NOMO-1 treated with DMSO at 0.1 percent for 48 hours (cell line): ENCODE data around the gene FHL3.
"Not testable (repeated sequence)": the region's sequence is repeated elsewhere in the genome, so short reads cannot be mapped to it uniquely, and the experiment has no call there.

ENCODE experiments used
- DNase-seq: peaks from one replicate; lab custom pipeline; 2025; ENCODE audit not compliant: unreplicated experiment; lab: John Stamatoyannopoulos, UW

The FHL3 gene

GRCh38 chr1:38037221-38037939 is 32.1 kb upstream of the FHL3 start:
- DNase-seq: no peak

GRCh38 chr1:38034871-38035270 is 29.6 kb upstream of the FHL3 start:
- no peak for DNase-seq

GRCh38 chr1:38032992-38033391 is 27.7 kb upstream of the FHL3 start:
- DNase-seq: not testable (repeated sequence)

GRCh38 chr1:38031513-38031866 is 26.2 kb upstream of the FHL3 start:
- no peak for DNase-seq

DNA sequence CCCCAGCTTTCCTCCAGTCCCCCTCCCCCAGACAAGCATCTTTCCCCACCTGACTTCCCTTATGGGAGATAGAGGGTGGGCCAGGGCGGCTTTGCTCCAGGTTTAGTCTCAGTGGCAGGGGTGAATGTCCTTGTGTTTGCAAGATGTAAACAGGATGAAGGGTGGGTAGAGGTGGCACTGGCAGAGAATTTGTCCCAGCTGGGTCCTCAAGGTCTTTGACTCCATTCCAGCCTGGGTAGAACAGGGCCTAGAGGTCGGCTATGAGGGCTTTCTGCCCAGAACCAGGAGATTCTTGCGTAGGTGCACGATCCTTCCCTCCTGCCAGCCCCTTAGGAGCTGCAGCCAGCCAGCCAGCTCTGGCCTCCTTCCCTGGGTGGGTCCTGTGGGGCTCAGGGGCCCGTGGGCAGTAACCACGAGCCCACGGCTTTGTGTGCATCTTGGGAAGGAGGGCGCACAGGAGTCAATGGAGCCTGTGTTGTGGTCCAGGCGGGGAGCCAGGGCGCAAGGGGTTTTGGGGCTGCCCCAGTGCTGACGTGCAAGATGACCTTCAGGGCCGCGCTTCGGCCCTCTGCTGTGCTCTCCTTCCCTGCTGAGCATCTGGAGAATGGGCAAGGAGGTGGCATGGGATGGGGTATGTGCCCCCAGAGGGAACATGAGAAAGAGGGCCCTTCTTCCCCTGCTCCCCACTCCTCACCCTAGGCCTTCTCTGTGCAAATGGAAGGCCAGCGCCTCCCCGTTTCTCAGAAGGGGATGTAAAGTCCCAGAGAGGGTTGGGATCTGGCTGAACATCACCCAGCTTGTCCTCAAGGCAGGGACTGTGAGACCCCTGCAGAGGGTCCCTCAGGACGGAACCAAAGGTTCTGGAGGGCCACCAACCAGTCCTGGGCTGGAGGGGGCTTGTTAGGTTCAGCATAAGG is 25.5 kb upstream of the FHL3 start:
- no peak for DNase-seq

GRCh38 chr1:38029685-38030511 is 24.6 kb upstream of the FHL3 start:
- peak; percentile 71 for DNase-seq

DNA sequence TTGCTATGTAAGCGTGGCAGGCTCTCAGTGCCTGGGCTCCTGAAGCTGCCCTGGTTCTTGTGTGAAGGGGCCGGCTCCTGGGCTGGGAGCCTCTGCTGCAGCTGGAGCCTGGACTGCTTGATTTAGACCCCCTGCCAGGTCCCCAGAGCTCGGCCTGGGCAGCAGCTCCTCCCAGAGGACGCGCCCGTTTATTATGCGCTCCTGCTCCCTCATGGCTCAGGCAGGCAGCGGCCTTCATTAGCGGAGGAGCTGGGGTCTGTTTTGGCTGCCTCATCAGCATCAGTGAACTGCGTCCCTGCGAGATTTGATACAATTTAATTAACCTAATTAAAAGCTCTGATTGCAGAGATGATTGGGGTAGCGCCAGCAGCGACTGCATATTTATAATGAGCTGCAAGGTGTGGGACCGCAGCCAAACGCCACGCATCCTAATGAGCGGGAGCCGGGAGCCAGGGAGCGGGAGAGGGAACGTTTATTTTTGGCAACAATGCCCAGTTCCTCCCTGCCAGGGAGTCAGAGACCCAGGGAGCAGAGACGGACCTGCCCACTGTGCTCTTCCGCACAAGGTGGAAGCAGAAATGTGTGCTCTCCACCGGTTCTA is 23.9 kb upstream of the FHL3 start:
- DNase-seq: no peak

- no peak for DNase-seq
Measured at GRCh38 chr1:38028671-38029070, 23.4 kb upstream of the FHL3 start.

DNA sequence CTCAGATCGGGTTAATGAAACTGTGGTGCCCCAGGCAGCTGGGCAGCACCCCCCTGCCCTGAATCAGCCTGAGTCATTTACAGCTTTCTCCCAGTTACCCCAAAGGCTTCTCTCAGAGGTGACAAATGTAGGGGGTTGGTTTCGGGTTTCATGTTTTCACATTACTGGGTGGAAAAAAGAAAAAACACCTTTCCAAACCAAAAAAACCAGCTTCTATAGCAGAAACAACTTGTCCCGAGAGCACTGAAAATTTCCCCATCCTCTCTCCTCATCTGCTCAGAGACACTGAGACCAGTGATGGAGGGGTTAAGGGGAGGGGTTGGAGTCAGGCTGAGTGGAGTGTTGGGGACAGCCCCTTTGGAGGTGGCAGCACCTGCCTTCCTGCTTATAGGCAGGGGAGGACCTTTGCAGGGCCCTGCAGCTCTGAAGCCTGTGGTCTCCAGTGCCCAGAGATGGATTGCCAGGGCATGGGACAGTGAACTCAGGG is 22.8 kb upstream of the FHL3 start:
- no peak for DNase-seq

GRCh38 chr1:38027201-38028104 is 22.1 kb upstream of the FHL3 start:
- no peak for DNase-seq

GRCh38 chr1:38026592-38027200 is 21.4 kb upstream of the FHL3 start:
- DNase-seq: peak; percentile 34

- DNase-seq: no peak
Measured at GRCh38 chr1:38025664-38026063, 20.4 kb upstream of the FHL3 start.

GRCh38 chr1:38025233-38025632 is 19.9 kb upstream of the FHL3 start:
- no peak for DNase-seq

DNA sequence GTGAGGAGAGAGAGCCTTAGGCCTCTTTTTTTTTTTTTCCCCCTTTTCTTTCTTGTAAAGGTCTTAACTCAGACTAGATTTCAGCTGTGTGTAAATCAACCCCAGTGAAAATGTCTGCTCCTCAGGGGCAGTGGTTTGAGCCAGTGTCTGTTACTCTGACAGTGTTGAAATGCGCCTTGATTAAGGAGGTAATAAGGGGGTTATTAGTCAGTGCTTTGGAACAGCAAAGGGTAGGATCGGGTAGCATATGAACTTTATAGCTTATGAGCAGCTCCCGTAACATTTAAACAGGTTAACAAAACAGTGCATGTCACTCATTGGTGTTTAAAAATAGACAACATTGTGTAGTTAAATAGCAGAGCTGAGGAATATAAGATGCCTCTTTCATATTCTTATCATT is 17.5 kb upstream of the FHL3 start:
- no peak for DNase-seq

DNA sequence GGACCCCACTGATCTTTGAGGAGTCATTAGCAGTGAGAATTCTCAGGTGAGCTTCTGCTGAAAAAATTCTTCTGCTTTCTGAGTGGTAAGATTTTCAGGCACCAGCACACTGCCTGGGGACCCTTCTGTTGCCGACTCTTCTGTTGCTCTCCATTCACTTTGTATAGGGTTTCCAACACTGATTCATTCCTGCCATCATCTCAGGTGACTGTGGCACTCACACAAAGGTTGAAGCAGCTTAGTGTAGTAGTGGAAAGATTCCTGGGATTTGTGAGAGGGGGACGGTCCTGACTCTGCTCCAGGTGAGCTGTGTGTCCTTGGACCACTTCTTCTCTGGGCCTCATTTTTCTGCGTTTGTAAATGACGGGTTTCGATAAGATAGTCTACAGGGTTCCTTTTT is 16.7 kb upstream of the FHL3 start:
- DNase-seq: no peak

DNA sequence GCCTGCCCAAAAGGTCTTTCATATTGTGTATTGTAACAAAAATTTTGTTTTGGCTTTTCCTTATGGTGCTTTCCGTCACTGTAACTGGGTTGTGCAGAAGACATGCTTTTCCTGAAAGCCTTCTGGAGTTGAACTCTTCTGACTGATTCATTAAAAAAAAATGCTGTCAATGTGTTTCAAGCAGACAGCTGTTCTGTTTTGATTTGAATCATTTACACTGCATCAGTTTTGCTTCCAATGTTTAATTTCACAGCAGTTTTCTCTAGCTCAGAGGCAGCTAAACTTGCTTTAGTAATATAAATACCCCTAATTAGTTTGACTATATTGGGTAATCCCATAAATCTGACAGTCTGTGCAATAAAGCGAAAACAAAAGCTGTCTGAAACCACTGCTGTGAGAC is 15.1 kb upstream of the FHL3 start:
- peak; percentile 11 for DNase-seq

- DNase-seq: peak; percentile 46
Measured at GRCh38 chr1:38018864-38019343, 13.6 kb upstream of the FHL3 start.

- no peak for DNase-seq
Measured at GRCh38 chr1:38015978-38016725, 10.8 kb upstream of the FHL3 start.
